ENCODE data around the gene BAIAP2. TPM values are rescaled to one million over a fixed set of nuclear protein-coding genes. Genes with fewer than 3 reads are reported as not detected.

BAIAP2 gene
- total RNA-seq, 1 donor from 2014 or later, result 27.9 TPM

- no peaks in the 10 kb centered on the region for H3K27me3 ChIP-seq (ENCODE audit: low read depth)
- H3K36me3 ChIP-seq, result peaks cover 13% of the 10 kb centered on the region
- H3K4me3 ChIP-seq, result no peak overlapping the region
- intact Hi-C loops (cut with micrococcal nuclease), result no loop called here
- H3K9me3 ChIP-seq (replicated peaks), result no peaks in the 10 kb centered on the region
- no peak overlapping the region for H3K27ac ChIP-seq (replicated peaks)
- no peak for TF ChIP-seq CTCF (IDR thresholded peaks at IDR 0.05; ENCODE audit: borderline replicate concordance)
- H3K4me1 ChIP-seq, result peaks cover 79% of the 10 kb centered on the region
- DNase-seq, result no peak
Measured at GRCh38 chr17:81054881-81055370, 20.0 kb downstream of the BAIAP2 start.

- DNase-seq, result no peak
- no peak for TF ChIP-seq CTCF (IDR thresholded peaks at IDR 0.05; ENCODE audit: borderline replicate concordance)
- intact Hi-C loops (cut with micrococcal nuclease), result no loop called here
- Histone ChIP-seq H3K4me1 (peaks cover 65% of the 10 kb centered on the region), H3K27ac (replicated peaks) (peak overlapping the region; percentile 96), H3K9me3 (replicated peaks) (no peaks in the 10 kb centered on the region), H3K4me3 (no peak overlapping the region), H3K27me3 (ENCODE audit: low read depth) (no peaks in the 10 kb centered on the region), H3K36me3 (peaks cover 17% of the 10 kb centered on the region)
Measured at GRCh38 chr17:81056312-81056711, 21.4 kb downstream of the BAIAP2 start.

GRCh38 chr17:81057079-81057730, 22.3 kb downstream of the BAIAP2 start:
- no peak for TF ChIP-seq CTCF (IDR thresholded peaks at IDR 0.05; ENCODE audit: borderline replicate concordance)
- intact Hi-C loops (cut with micrococcal nuclease), result no loop called here
- peak; percentile 69 for DNase-seq
- H3K36me3 ChIP-seq, result peaks cover 18% of the 10 kb centered on the region
- peak overlapping the region; percentile 30 for H3K4me3 ChIP-seq
- no peaks in the 10 kb centered on the region for H3K9me3 ChIP-seq (replicated peaks)
- H3K27me3 ChIP-seq (ENCODE audit: low read depth), result no peaks in the 10 kb centered on the region
- peak overlapping the region; percentile 96 for H3K27ac ChIP-seq (replicated peaks)
- peaks cover 56% of the 10 kb centered on the region for H3K4me1 ChIP-seq

- Histone ChIP-seq H3K36me3 (peaks cover 18% of the 10 kb centered on the region), H3K27ac (replicated peaks) (peak overlapping the region; percentile 96), H3K9me3 (replicated peaks) (no peaks in the 10 kb centered on the region), H3K4me1 (peaks cover 56% of the 10 kb centered on the region), H3K27me3 (ENCODE audit: low read depth) (no peaks in the 10 kb centered on the region), H3K4me3 (peak overlapping the region; percentile 24)
- TF ChIP-seq CTCF (IDR thresholded peaks at IDR 0.05; ENCODE audit: borderline replicate concordance), result no peak
- intact Hi-C loops (cut with micrococcal nuclease), result no loop called here
- DNase-seq, result no peak
Measured at GRCh38 chr17:81057777-81058176, 22.8 kb downstream of the BAIAP2 start.

- peaks cover 18% of the 10 kb centered on the region for H3K36me3 ChIP-seq
- peak overlapping the region; percentile 24 for H3K4me3 ChIP-seq
- H3K4me1 ChIP-seq, result peaks cover 56% of the 10 kb centered on the region
Measured at GRCh38 chr17:81058263-81058871, 23.4 kb downstream of the BAIAP2 start.

More at GRCh38 chr17:81058263-81058871, 23.4 kb downstream of the BAIAP2 start:
- intact Hi-C loops (cut with micrococcal nuclease), result no loop called here
- TF ChIP-seq CTCF (IDR thresholded peaks at IDR 0.05; ENCODE audit: borderline replicate concordance), result no peak
- peak overlapping the region; percentile 96 for H3K27ac ChIP-seq (replicated peaks)
- no peaks in the 10 kb centered on the region for H3K9me3 ChIP-seq (replicated peaks)
- no peak for DNase-seq
- H3K27me3 ChIP-seq (ENCODE audit: low read depth), result no peaks in the 10 kb centered on the region

Data from left ventricle myocardium inferior (tissue), 1 donor.